ENCODE results near the gene SEMA6A. TPM values are rescaled to one million over a fixed set of nuclear protein-coding genes. Genes with fewer than 3 reads are reported as not detected.

The SEMA6A gene
- total RNA-seq, 1 donor from 2014 or later: 17.8 TPM

DNA sequence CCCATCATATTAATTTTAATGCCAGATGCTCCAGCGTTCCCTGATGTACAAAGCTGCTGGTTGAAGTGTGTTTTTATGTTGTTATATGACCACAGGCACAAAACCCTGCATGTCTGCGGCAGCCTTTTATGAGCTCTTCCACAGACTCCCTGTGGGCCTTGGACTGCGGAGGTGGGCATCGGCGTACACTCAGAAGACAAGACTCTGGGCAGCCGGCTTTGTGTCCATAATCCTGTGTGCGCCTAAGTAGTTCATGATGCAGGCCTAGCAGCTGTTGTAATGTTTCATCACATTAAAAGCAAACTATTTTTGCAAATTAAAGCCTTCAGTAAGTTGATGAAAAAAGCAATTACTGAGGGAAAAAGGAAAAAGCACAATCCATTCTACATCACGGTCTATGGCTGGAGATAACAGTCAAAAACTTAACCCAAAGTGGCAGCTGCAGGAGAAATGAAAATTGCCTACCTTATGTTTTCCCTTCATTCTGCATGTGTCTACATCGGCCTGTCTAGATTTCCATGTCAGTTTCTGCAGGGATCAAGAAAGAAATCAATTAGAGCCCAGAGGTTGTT lies 78.8 kb downstream of the SEMA6A start:
- Histone ChIP-seq H3K4me1 (no peaks in the 10 kb centered on the region), H3K9me3 (no peaks in the 10 kb centered on the region), H3K4me3 (no peak overlapping the region), H3K27me3 (no peaks in the 10 kb centered on the region), H3K27ac (no peak overlapping the region), H3K36me3 (no peaks in the 10 kb centered on the region)
- TF ChIP-seq, protein P1, sequence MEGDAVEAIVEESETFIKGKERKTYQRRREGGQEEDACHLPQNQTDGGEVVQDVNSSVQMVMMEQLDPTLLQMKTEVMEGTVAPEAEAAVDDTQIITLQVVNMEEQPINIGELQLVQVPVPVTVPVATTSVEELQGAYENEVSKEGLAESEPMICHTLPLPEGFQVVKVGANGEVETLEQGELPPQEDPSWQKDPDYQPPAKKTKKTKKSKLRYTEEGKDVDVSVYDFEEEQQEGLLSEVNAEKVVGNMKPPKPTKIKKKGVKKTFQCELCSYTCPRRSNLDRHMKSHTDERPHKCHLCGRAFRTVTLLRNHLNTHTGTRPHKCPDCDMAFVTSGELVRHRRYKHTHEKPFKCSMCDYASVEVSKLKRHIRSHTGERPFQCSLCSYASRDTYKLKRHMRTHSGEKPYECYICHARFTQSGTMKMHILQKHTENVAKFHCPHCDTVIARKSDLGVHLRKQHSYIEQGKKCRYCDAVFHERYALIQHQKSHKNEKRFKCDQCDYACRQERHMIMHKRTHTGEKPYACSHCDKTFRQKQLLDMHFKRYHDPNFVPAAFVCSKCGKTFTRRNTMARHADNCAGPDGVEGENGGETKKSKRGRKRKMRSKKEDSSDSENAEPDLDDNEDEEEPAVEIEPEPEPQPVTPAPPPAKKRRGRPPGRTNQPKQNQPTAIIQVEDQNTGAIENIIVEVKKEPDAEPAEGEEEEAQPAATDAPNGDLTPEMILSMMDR (IDR thresholded peaks at IDR 0.05): no peak
- intact Hi-C loops (cut with DNase I): no loop called here
- no peak for DNase-seq (ENCODE audit: low spot score in 2 of 2)

DNA sequence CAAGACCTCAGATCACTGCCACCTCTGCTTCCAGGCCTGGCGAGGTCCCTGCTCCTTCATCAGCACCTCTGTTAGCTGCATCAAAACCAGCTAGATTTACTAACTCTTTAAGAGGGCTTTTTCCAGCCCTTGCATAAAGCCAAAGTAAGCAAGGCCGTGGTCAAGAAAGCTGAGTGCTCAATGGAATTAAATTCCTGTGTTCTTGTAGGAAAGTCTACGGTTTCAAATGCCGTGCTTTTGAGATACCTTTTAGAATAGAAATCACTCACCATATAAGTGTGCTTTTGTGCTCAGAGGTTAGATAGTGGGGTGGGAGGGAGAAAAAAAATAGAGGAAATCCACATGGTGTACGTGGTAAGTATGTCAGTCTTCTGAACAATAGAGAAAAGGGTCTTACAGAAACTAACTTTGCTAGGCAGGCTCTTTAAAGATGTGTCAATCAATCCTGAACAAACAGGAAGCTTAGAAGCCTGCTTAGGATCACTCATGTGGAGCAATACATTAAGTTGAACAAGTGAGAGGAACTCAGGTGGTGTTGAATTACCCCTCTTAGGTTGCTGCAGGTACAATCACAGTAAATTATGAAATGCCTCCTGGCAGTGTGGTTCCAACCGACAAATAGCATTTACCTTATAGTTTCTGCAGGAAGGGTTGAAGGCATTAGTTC lies 79.7 kb downstream of the SEMA6A start:
- Histone ChIP-seq H3K4me3 (no peak overlapping the region), H3K27me3 (no peaks in the 10 kb centered on the region), H3K4me1 (no peaks in the 10 kb centered on the region), H3K36me3 (no peaks in the 10 kb centered on the region), H3K27ac (no peak overlapping the region), H3K9me3 (no peaks in the 10 kb centered on the region)
- intact Hi-C loops (cut with DNase I): no loop called here
- TF ChIP-seq, protein P1 (IDR thresholded peaks at IDR 0.05): no peak
- DNase-seq (ENCODE audit: low spot score in 2 of 2): no peak

DNA sequence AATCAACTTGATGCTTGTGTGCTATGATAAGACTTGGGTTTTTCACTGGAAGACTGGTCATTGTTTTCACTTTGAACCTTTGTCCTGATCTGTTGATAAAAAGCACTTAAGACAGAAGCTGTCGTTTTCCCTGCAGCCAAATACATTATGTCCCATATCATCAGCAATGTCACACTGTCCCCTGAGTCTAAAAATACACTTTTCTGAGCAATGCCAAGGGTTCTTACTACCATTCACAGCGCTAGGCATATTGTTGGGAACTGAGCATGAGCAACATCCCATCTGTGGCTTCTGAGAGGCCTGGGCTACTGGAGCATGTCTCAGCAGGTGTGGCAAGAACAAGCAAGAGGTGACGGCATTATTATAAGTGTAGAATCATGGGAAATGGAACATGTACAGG lies 81.8 kb downstream of the SEMA6A start:
- Histone ChIP-seq H3K36me3 (no peaks in the 10 kb centered on the region), H3K4me1 (no peaks in the 10 kb centered on the region), H3K27me3 (no peaks in the 10 kb centered on the region), H3K4me3 (no peak overlapping the region), H3K9me3 (no peaks in the 10 kb centered on the region), H3K27ac (no peak overlapping the region)
- no peak for DNase-seq (ENCODE audit: low spot score in 2 of 2)
- intact Hi-C loops (cut with DNase I): no loop called here
- TF ChIP-seq, protein P1 (IDR thresholded peaks at IDR 0.05): no peak

DNA sequence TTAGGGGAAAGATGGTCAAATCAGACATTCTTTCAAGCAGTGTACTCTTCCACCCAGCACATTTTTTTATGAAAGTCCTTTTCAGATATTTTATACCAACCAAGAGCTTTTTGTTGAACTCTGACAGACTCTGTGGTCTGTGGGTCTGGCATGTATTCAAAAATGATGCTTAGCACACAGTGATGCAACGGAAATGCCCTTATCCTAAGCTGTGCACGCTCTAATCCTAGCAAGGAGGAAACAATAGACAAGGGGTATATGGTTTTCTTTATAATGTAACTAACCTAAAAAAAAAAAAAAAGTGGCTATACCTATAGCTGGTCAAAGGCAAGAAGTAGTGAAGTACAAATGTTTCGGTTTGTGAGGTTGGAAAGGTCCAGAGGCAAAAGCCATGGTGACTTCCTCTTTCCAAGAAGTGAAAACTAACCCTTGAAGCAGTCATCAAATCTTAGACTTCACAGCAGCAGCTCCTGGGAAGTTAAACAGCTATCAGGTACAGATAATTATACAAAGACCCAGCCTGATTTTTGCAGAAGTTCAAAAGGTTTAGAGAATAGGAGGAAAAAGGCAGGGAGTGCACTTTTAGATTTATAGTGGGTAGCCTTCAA lies 82.5 kb downstream of the SEMA6A start:
- no peaks in the 10 kb centered on the region for H3K27me3 ChIP-seq
- no peaks in the 10 kb centered on the region for H3K4me1 ChIP-seq
- no peak overlapping the region for H3K27ac ChIP-seq
- intact Hi-C loops (cut with DNase I): no loop called here
- no peak for DNase-seq (ENCODE audit: low spot score in 2 of 2)
- H3K36me3 ChIP-seq: no peaks in the 10 kb centered on the region
- H3K4me3 ChIP-seq: no peak overlapping the region
- TF ChIP-seq, protein P1 (IDR thresholded peaks at IDR 0.05): no peak
- H3K9me3 ChIP-seq: no peaks in the 10 kb centered on the region

DNA sequence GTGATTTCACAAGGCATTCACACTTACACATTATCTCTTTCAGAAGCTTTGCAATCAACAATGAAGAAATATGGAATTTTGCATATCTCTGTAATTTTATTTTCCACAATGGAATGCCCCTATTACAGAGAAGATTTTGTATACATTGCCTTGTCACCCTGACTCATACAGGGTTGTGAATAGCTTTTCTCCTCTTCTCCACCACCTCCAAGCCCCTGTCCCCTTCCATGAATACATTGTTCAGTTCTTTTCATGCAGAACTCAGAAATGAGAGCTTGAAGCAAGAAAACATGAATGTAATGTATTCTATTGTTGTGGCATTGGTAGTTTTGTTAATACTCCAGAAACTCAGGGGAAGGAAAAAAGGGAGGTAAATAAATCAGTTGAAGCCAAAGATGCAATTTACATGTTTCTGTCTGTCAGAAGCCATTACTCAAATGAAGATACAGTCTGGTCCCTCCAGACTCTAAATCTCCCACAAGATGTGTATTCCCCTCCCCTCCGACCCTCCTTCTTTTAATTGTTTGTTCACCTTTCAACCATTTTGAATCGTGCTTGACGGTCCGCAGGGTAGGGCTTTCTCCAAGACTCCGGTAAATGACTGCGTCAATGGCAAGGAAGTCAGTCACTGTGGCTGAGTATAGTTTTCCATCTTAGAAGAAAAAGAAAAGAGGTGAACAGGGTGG lies 86.1 kb downstream of the SEMA6A start:
- DNase-seq (ENCODE audit: low spot score in 2 of 2): no peak
- no peaks in the 10 kb centered on the region for H3K9me3 ChIP-seq
- no peak overlapping the region for H3K27ac ChIP-seq
- TF ChIP-seq, protein P1 (IDR thresholded peaks at IDR 0.05): no peak
- intact Hi-C loops (cut with DNase I): no loop called here
- no peak overlapping the region for H3K4me3 ChIP-seq
- no peaks in the 10 kb centered on the region for H3K36me3 ChIP-seq
- no peaks in the 10 kb centered on the region for H3K4me1 ChIP-seq
- no peaks in the 10 kb centered on the region for H3K27me3 ChIP-seq

Data from ascending aorta (tissue), 2 donors.